ENCODE data around the gene ZNF219. TPM values are rescaled to one million over a fixed set of nuclear protein-coding genes. Genes with fewer than 3 reads are reported as not detected.

The ZNF219 gene
- total RNA-seq, 2 donors from 2014 or later, result 4.5 to 9.5 TPM

GRCh38 chr14:21073921-21074320 lies 24.5 kb downstream of the ZNF219 start:
- ATAC-seq (no peak), DNase-seq (ENCODE audit: low spot score) (no peak)
- Mint-ChIP-seq H3K4me1 (ENCODE audit: low read depth in 2 of 2) (peaks cover 21 to 29% of the 10 kb centered on the region in 2 donors), H3K4me3 (no peak overlapping the region), H3K9me3 (no peaks in the 10 kb centered on the region), H3K27ac (no peak overlapping the region), H3K27me3 (peaks cover 27 to 35% of the 10 kb centered on the region in 2 donors), H3K36me3 (no peaks in the 10 kb centered on the region)

- DNase-seq (ENCODE audit: low spot score), result peak; percentile 49
- Mint-ChIP-seq H3K4me1 (ENCODE audit: low read depth in 2 of 2) (peaks cover 25 to 36% of the 10 kb centered on the region in 2 donors), H3K36me3 (no peaks in the 10 kb centered on the region), H3K4me3 (peak overlapping the region; percentile 42), H3K9me3 (no peaks in the 10 kb centered on the region), H3K27ac (no peak overlapping the region), H3K27me3 (peaks cover 38 to 41% of the 10 kb centered on the region in 2 donors)
- no peak for ATAC-seq
Measured at GRCh38 chr14:21072781-21073339, 25.6 kb downstream of the ZNF219 start.

GRCh38 chr14:21072031-21072473 lies 26.4 kb downstream of the ZNF219 start:
- no peaks in the 10 kb centered on the region for H3K9me3 Mint-ChIP-seq
- peaks cover 25 to 36% of the 10 kb centered on the region in 2 donors for H3K4me1 Mint-ChIP-seq (ENCODE audit: low read depth in 2 of 2)
- peak overlapping the region; percentile 87 for H3K4me3 Mint-ChIP-seq
- H3K27ac Mint-ChIP-seq, result no peak overlapping the region
- ATAC-seq (no peak), DNase-seq (ENCODE audit: low spot score) (no peak)
- H3K27me3 Mint-ChIP-seq, result peaks cover 46 to 47% of the 10 kb centered on the region in 2 donors
- H3K36me3 Mint-ChIP-seq, result no peaks in the 10 kb centered on the region

- no peaks in the 10 kb centered on the region for H3K9me3 Mint-ChIP-seq
- H3K36me3 Mint-ChIP-seq, result no peaks in the 10 kb centered on the region
- peak; percentile 71 to 75 for ATAC-seq
- H3K27me3 Mint-ChIP-seq, result peaks cover 50 to 52% of the 10 kb centered on the region in 2 donors
- peak overlapping the region in 1 of 2 donors; percentile 63 for H3K27ac Mint-ChIP-seq
- peak; percentile 61 for DNase-seq (ENCODE audit: low spot score)
- peaks cover 25 to 36% of the 10 kb centered on the region in 2 donors for H3K4me1 Mint-ChIP-seq (ENCODE audit: low read depth in 2 of 2)
- H3K4me3 Mint-ChIP-seq, result peak overlapping the region; percentile 87
Measured at GRCh38 chr14:21071225-21072030, 27.0 kb downstream of the ZNF219 start.

GRCh38 chr14:21070610-21071224 lies 27.7 kb downstream of the ZNF219 start:
- peak; percentile 18 to 30 for ATAC-seq

GRCh38 chr14:21070083-21070609 lies 28.3 kb downstream of the ZNF219 start, which contains the start of gene ARHGEF40:
TSS of gene ARHGEF40 (plus strand) at chr14:21070304. CDS start at chr14:21070397, 93 bp downstream.
- peak within 1 kb of the TSS; percentile 87 for H3K4me3 Mint-ChIP-seq
- peak within 1 kb of the TSS in 1 of 2 donors; percentile 63 for H3K27ac Mint-ChIP-seq
- DNase-seq (ENCODE audit: low spot score), result peak; percentile 58
- H3K9me3 Mint-ChIP-seq, result no peaks in the 10 kb centered on the region
- ATAC-seq, result peak; percentile 48 to 60
- no peaks in the 10 kb centered on the region for H3K36me3 Mint-ChIP-seq
- H3K4me1 Mint-ChIP-seq (ENCODE audit: low read depth in 2 of 2), result peaks cover 25 to 36% of the 10 kb centered on the region in 2 donors
- H3K27me3 Mint-ChIP-seq, result peaks cover 56 to 65% of the 10 kb centered on the region in 2 donors

More at GRCh38 chr14:21070610-21071224, 27.7 kb downstream of the ZNF219 start:
- no peaks in the 10 kb centered on the region for H3K9me3 Mint-ChIP-seq
- peak overlapping the region; percentile 87 for H3K4me3 Mint-ChIP-seq
- H3K4me1 Mint-ChIP-seq (ENCODE audit: low read depth in 2 of 2), result peaks cover 25 to 36% of the 10 kb centered on the region in 2 donors
- peaks cover 51 to 59% of the 10 kb centered on the region in 2 donors for H3K27me3 Mint-ChIP-seq
- H3K36me3 Mint-ChIP-seq, result no peaks in the 10 kb centered on the region
- peak; percentile 61 for DNase-seq (ENCODE audit: low spot score)
- H3K27ac Mint-ChIP-seq, result peak overlapping the region in 1 of 2 donors; percentile 63

- no peak for ATAC-seq
- H3K36me3 Mint-ChIP-seq, result no peaks in the 10 kb centered on the region
- H3K27me3 Mint-ChIP-seq, result peaks cover 58 to 67% of the 10 kb centered on the region in 2 donors
- DNase-seq (ENCODE audit: low spot score), result peak; percentile 50
- H3K27ac Mint-ChIP-seq, result no peak overlapping the region
- H3K4me3 Mint-ChIP-seq, result peak overlapping the region; percentile 70
- H3K9me3 Mint-ChIP-seq, result no peaks in the 10 kb centered on the region
- H3K4me1 Mint-ChIP-seq (ENCODE audit: low read depth in 2 of 2), result peaks cover 25 to 36% of the 10 kb centered on the region in 2 donors
Measured at GRCh38 chr14:21069388-21070082, 28.9 kb downstream of the ZNF219 start.

GRCh38 chr14:21068521-21069387 lies 29.7 kb downstream of the ZNF219 start:
- ATAC-seq (peak in 1 of 2 donors; percentile 63), DNase-seq (ENCODE audit: low spot score) (peak; percentile 46)
- Mint-ChIP-seq H3K4me1 (ENCODE audit: low read depth in 2 of 2) (peaks cover 25 to 36% of the 10 kb centered on the region in 2 donors), H3K27me3 (peaks cover 56 to 70% of the 10 kb centered on the region in 2 donors), H3K27ac (peak overlapping the region in 1 of 2 donors; percentile 41), H3K4me3 (peak overlapping the region; percentile 70), H3K9me3 (no peaks in the 10 kb centered on the region), H3K36me3 (no peaks in the 10 kb centered on the region)

- H3K4me1 Mint-ChIP-seq (ENCODE audit: low read depth in 2 of 2), result peaks cover 21 to 30% of the 10 kb centered on the region in 2 donors
- peaks cover 55 to 69% of the 10 kb centered on the region in 2 donors for H3K27me3 Mint-ChIP-seq
- H3K9me3 Mint-ChIP-seq, result no peaks in the 10 kb centered on the region
- DNase-seq (ENCODE audit: low spot score) (no peak), ATAC-seq (no peak)
- H3K4me3 Mint-ChIP-seq, result no peak overlapping the region
- no peaks in the 10 kb centered on the region for H3K36me3 Mint-ChIP-seq
- no peak overlapping the region for H3K27ac Mint-ChIP-seq
Measured at GRCh38 chr14:21066882-21067502, 31.5 kb downstream of the ZNF219 start.

- no peak for ATAC-seq
- DNase-seq (ENCODE audit: low spot score), result no peak
- H3K27ac Mint-ChIP-seq, result no peak overlapping the region
- no peaks in the 10 kb centered on the region for H3K9me3 Mint-ChIP-seq
- H3K27me3 Mint-ChIP-seq, result peaks cover 44 to 74% of the 10 kb centered on the region in 2 donors
- H3K36me3 Mint-ChIP-seq, result no peaks in the 10 kb centered on the region
- H3K4me3 Mint-ChIP-seq, result no peak overlapping the region
- H3K4me1 Mint-ChIP-seq (ENCODE audit: low read depth in 2 of 2), result peaks cover under 1 to 2% of the 10 kb centered on the region in 2 donors
Measured at GRCh38 chr14:21063479-21063878, 35.0 kb downstream of the ZNF219 start.

GRCh38 chr14:21061347-21061668 lies 37.1 kb downstream of the ZNF219 start:
- Mint-ChIP-seq H3K4me1 (ENCODE audit: low read depth in 2 of 2) (no peaks in the 10 kb centered on the region), H3K9me3 (no peaks in the 10 kb centered on the region), H3K36me3 (no peaks in the 10 kb centered on the region), H3K27ac (no peak overlapping the region), H3K4me3 (no peak overlapping the region), H3K27me3 (peaks cover 34 to 52% of the 10 kb centered on the region in 2 donors)
- DNase-seq (ENCODE audit: low spot score) (no peak), ATAC-seq (no peak)
